GM10266 (cell line): ENCODE data around the gene PCDHGA9.
"Not testable (repeated sequence)": the region's sequence is repeated elsewhere in the genome, so short reads cannot be mapped to it uniquely, and the experiment has no call there.

Source experiments
- DNase-seq: peaks from one replicate; pipeline ENCODE4 v3.0.0; 2012; ENCODE audit errors: extremely low spot score
- TF ChIP-seq, protein P1 (sequence below): IDR thresholded peaks from 2 replicates; pipeline ENCODE4 v1.5.1; 2012; ENCODE audit warnings: mild to moderate bottlenecking, low read depth; ENCODE audit not compliant: control insufficient read depth, insufficient read depth; ENCODE audit errors: missing control alignments

The PCDHGA9 gene

DNA sequence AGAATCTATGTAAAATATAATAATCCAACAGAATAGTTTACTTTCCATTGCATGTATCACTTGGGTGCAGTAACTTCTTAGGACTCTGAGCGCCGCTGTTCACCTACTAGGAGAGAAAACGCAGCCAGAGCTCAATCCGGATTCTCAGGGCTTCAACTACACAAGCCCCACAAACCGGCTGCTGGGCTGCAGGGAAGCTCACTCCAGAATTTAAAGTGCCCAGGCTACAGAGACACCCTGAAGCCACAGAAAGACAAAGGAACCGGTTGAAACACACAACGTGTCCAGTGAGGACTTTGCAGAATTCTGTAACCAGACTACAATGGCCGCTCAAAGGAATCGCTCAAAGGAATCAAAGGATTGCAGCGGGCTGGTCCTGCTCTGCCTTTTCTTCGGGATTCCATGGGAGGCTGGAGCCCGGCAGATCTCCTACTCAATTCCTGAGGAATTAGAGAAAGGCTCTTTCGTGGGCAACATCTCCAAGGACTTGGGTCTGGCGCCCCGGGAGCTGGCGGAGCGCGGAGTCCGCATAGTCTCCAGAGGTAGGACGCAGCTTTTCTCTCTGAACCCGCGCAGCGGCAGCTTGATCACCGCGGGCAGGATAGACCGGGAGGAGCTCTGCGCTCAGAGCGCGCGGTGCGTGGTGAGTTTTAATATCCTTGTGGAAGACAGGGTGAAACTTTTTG, 10.4 kb downstream of the PCDHGA9 start, which contains the start of gene PCDHGA10:
Gene PCDHGA10, plus strand, starts transcription at position 134 of the 686 bp plus-strand sequence. Its CDS starts 189 bp downstream, at position 323.
- DNase-seq = peak; percentile 86
- TF ChIP-seq, protein P1, sequence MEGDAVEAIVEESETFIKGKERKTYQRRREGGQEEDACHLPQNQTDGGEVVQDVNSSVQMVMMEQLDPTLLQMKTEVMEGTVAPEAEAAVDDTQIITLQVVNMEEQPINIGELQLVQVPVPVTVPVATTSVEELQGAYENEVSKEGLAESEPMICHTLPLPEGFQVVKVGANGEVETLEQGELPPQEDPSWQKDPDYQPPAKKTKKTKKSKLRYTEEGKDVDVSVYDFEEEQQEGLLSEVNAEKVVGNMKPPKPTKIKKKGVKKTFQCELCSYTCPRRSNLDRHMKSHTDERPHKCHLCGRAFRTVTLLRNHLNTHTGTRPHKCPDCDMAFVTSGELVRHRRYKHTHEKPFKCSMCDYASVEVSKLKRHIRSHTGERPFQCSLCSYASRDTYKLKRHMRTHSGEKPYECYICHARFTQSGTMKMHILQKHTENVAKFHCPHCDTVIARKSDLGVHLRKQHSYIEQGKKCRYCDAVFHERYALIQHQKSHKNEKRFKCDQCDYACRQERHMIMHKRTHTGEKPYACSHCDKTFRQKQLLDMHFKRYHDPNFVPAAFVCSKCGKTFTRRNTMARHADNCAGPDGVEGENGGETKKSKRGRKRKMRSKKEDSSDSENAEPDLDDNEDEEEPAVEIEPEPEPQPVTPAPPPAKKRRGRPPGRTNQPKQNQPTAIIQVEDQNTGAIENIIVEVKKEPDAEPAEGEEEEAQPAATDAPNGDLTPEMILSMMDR = peak; percentile 77

DNA sequence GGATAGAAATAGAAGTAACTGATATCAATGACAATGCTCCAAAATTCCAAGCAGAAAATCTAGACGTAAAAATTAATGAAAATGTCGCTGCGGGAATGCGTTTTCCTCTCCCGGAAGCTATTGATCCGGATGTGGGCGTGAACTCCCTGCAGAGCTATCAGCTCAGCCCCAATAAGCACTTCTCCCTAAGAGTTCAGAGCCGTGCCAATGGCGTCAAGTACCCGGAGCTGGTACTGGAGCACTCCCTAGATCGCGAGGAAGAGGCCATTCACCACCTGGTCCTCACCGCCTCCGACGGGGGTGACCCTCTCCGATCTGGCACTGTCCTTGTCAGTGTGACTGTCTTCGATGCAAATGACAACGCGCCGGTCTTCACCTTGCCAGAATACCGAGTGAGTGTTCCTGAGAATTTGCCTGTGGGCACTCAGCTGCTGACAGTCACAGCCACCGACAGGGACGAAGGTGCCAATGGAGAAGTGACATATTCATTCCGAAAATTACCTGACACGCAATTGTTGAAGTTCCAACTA, 11.0 kb downstream of the PCDHGA9 start:
- no peak for DNase-seq
- TF ChIP-seq, protein P1 = no peak

DNA sequence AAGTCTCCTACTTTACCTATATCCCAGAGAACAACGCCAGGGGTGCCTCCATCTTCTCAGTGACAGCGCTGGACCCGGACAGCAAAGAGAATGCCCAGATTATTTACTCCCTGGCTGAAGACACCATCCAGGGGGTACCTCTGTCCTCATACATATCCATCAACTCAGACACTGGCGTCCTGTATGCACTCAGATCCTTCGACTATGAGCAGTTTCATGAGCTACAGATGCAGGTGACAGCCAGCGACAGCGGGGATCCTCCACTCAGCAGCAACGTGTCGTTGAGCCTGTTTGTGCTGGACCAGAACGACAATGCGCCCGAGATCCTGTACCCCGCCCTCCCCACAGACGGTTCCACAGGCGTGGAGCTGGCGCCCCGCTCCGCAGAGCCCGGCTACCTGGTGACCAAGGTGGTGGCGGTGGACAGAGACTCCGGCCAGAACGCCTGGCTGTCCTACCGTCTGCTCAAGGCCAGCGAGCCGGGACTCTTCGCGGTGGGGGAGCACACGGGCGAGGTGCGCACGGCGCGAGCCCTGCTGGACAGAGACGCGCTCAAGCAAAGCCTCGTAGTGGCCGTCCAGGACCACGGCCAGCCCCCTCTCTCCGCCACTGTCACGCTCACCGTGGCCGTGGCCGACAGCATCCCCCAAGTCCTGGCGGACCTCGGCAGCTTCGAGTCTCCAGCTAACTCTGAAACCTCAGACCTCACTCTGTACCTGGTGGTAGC, 12.1 kb downstream of the PCDHGA9 start:
- DNase-seq = not testable (repeated sequence)

DNA sequence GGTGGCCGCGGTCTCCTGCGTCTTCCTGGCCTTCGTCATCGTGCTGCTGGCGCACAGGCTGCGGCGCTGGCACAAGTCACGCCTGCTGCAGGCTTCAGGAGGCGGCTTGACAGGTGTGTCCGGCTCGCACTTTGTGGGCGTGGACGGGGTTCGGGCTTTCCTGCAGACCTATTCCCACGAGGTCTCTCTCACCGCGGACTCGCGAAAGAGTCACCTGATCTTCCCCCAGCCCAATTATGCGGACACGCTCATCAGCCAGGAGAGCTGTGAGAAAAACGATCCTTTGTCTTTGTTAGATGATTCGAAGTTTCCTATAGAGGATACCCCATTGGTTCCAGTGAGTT, 12.7 kb downstream of the PCDHGA9 start:
- not testable (repeated sequence) for DNase-seq

DNA sequence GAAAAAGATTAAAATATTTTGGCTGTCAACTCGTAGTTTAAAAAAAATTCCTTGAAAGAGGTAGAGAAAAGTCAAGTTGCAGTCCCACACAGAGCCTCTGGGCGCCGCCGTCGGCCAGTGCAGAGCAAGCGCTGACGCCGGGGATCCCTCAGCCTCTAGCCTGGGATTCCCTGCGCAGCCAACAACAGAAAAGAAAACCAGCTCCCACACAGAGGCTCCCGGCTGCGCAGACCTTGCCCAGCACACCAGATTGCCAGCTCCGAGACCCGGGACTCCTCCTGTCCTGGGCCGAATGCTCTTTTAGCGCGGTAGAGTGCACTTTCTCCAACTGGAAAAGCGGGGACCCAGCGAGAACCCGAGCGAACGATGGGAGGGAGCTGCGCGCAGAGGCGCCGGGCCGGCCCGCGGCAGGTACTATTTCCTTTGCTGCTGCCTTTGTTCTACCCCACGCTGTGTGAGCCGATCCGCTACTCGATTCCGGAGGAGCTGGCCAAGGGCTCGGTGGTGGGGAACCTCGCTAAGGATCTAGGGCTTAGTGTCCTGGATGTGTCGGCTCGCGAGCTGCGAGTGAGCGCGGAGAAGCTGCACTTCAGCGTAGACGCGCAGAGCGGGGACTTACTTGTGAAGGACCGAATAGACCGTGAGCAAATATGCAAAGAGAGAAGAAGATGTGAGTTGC, 15.1 kb downstream of the PCDHGA9 start, which contains the start of gene PCDHGB7:
Gene PCDHGB7, plus strand, starts transcription at position 184 of the 679 bp plus-strand sequence. Its CDS starts 183 bp downstream, at position 367.
- TF ChIP-seq, protein P1 = peak; percentile 81
- peak; percentile 85 for DNase-seq

DNA sequence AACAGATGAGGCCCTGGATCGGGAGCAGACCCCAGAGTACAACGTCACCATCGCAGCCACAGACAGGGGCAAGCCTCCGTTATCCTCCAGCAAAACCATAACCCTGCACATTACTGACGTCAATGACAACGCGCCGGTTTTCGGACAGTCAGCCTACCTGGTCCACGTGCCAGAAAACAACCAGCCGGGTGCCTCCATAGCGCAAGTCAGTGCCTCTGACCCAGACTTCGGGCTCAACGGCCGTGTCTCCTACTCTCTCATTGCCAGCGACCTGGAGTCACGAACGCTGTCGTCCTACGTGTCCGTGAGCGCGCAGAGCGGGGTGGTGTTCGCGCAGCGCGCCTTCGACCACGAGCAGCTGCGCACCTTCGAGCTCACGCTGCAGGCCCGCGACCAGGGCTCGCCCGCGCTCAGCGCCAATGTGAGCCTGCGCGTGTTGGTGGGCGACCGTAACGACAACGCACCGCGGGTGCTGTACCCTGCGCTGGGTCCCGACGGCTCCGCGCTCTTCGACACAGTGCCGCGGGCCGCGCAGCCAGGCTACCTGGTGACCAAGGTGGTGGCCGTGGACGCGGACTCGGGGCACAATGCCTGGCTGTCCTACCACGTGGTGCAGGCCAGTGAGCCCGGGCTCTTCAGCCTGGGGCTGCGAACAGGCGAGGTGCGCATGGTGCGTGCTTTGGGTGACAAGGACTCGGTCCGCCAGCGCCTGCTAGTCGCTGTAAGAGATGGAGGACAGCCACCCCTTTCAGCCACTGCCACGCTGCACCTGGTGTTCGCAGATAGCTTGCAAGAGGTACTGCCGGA, 16.7 kb downstream of the PCDHGA9 start:
- TF ChIP-seq, protein P1 = no peak
- no peak for DNase-seq

DNA sequence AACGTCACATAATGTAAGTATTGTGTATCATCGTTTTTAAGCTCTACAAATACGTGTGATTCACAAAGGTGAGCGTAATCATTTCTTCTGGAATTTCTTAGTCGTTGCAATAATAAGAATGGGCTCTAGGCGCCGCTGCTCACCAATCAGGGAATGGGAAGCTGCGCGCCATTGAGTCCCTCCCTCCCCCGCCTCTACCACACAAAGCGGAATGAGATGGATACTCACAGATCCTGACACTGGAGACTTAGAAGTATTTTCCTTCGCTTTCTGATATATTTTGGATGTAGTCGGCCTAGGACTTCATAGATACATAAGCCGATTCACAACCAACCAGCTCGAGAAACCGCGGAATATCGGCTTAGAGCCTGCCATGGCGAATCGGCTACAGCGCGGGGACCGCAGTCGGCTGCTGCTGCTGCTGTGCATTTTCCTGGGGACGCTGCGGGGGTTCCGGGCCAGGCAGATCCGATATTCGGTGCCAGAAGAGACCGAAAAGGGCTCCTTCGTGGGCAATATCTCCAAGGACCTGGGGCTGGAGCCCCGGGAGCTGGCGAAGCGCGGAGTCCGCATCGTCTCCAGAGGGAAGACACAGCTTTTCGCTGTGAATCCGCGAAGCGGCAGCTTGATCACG, 18.4 kb downstream of the PCDHGA9 start, which contains the start of gene PCDHGA11:
Gene PCDHGA11, plus strand, starts transcription at position 197 of the 634 bp plus-strand sequence. Its CDS starts 177 bp downstream, at position 374.
- TF ChIP-seq, protein P1 = peak; percentile 90
- DNase-seq = peak; percentile 83
